GM06990 (cell line): ENCODE measurements around the gene PLB1.

Experiments used
- DNase-seq: peaks from one replicate; pipeline ENCODE4 v3.0.0-alpha.2; 2011; ENCODE audit not compliant: insufficient read length; ENCODE audit errors: extremely low read depth
- H3K27me3 ChIP-seq: replicated peaks from 2 replicates; pipeline ENCODE4 v1.6.0; 2011; ENCODE audit warnings: low read length; ENCODE audit not compliant: control insufficient read depth, insufficient read depth
- H3K36me3 ChIP-seq: 2 replicates; pipeline ENCODE4 v1.5.1; 2011; ENCODE audit warnings: low read length; ENCODE audit not compliant: control insufficient read depth, insufficient read depth
- H3K4me3 ChIP-seq: replicated peaks from 2 replicates; pipeline ENCODE4 v1.5.1; 2011; ENCODE audit warnings: low read depth, mild to moderate bottlenecking, control low read depth, low read length
- CTCF ChIP-seq: IDR thresholded peaks from 2 replicates; pipeline ENCODE4 v1.5.1; 2011; ENCODE audit warnings: low read length, control low read depth, mild to moderate bottlenecking, inconsistent platforms; ENCODE audit not compliant: insufficient read depth, poor library complexity, severe bottlenecking

The PLB1 gene

GRCh38 chr2:28570431-28570830, 74.6 kb downstream of the PLB1 start:
- TF ChIP-seq CTCF = no peak
- no peaks in the 10 kb centered on the region for H3K36me3 ChIP-seq
- no peak overlapping the region for H3K4me3 ChIP-seq
- H3K27me3 ChIP-seq = no peaks in the 10 kb centered on the region
- no peak for DNase-seq

GRCh38 chr2:28576714-28577113, 80.9 kb downstream of the PLB1 start:
- no peaks in the 10 kb centered on the region; the same call in 1 of the 2 replicates for H3K27me3 ChIP-seq
- no peak overlapping the region for H3K4me3 ChIP-seq
- H3K36me3 ChIP-seq = no peaks in the 10 kb centered on the region
- no peak for DNase-seq
- no peak for TF ChIP-seq CTCF

GRCh38 chr2:28577791-28578680, 82.2 kb downstream of the PLB1 start:
- Histone ChIP-seq H3K36me3 (no peaks in the 10 kb centered on the region), H3K4me3 (no peak overlapping the region), H3K27me3 (no peaks in the 10 kb centered on the region; the same call in 1 of the 2 replicates)
- TF ChIP-seq CTCF = no peak
- DNase-seq = no peak

- DNase-seq = no peak
- H3K4me3 ChIP-seq = no peak overlapping the region
- H3K27me3 ChIP-seq = no peaks in the 10 kb centered on the region; the same call in 1 of the 2 replicates
- no peak for TF ChIP-seq CTCF
- H3K36me3 ChIP-seq = no peaks in the 10 kb centered on the region
Observed at GRCh38 chr2:28578774-28579173, 82.9 kb downstream of the PLB1 start.

GRCh38 chr2:28579606-28580005, 83.7 kb downstream of the PLB1 start:
- Histone ChIP-seq H3K36me3 (no peaks in the 10 kb centered on the region), H3K27me3 (no peaks in the 10 kb centered on the region; the same call in 1 of the 2 replicates), H3K4me3 (no peak overlapping the region)
- no peak for DNase-seq
- no peak for TF ChIP-seq CTCF
